IMR-90 (cell line): ENCODE data around the gene RNU6-9. TPM values are rescaled to one million over a fixed set of nuclear protein-coding genes. Genes with fewer than 3 reads are reported as not detected.

Experiments used
- ATAC-seq: fragments of 200-7000 bp; cut with Tn5 transposase; 2 replicates; pipeline ENCODE4 v1.9.1; 2020; ENCODE audit warnings: low read depth, mild to moderate bottlenecking, moderate library complexity
- BruUV-seq: library from RNA; stranded (reverse); fragments of 400-500 nt; replicated peaks from 2 replicates; lab custom pipeline; 2021; lab: Mats Ljungman, UMichigan
- CTCF ChIA-PET: fragments of 300-600 bp; formaldehyde crosslinking; extraction: SDS; loops from one replicate; lab custom pipeline; 2021; ENCODE audit warnings: antibody characterized with exemption; lab: Yijun Ruan, JAX
- POLR2A ChIA-PET: fragments of 300-600 bp; sonication (Branson Sonifier 250); formaldehyde crosslinking; loops from one replicate; lab custom pipeline; 2022; ENCODE audit warnings: antibody characterized with exemption; ENCODE audit not compliant: unreplicated experiment; lab: Charles Lee
- DNase-seq: peaks from one replicate; pipeline ENCODE4 v3.0.0; 2013
- H2AFZ ChIP-seq: replicated peaks from 2 replicates; pipeline ENCODE3; 2013; ENCODE audit warnings: low read length, mild to moderate bottlenecking; ENCODE audit not compliant: poor library complexity
- H2AK5ac ChIP-seq: 2 replicates; pipeline ENCODE4 v1.6.1; 2013; ENCODE audit warnings: low read depth, low read length, inconsistent platforms
- H2AK9ac ChIP-seq: replicated peaks from 2 replicates; pipeline ENCODE3; 2013; ENCODE audit warnings: mild to moderate bottlenecking, low read depth, low read length, moderate library complexity; ENCODE audit not compliant: poor library complexity
- H2BK120ac ChIP-seq: 2 replicates; pipeline ENCODE4 v1.6.1; 2013; ENCODE audit warnings: low read depth, low read length, inconsistent platforms
- H2BK15ac ChIP-seq: 3 replicates; pipeline ENCODE4 v1.6.1; 2013; ENCODE audit warnings: low read depth, low read length, inconsistent platforms
- H2BK20ac ChIP-seq: 2 replicates; pipeline ENCODE4 v1.6.1; 2013; ENCODE audit warnings: low read depth, mild to moderate bottlenecking, inconsistent platforms, low read length, moderate library complexity
- H2BK5ac ChIP-seq: 2 replicates; pipeline ENCODE4 v1.6.1; 2013; ENCODE audit warnings: mild to moderate bottlenecking, low read depth, low read length, inconsistent platforms; ENCODE audit not compliant: poor library complexity, severe bottlenecking
- H3K14ac ChIP-seq: replicated peaks from 2 replicates; pipeline ENCODE4 v1.6.1; 2013; ENCODE audit warnings: low read depth, low read length, inconsistent platforms
- H3K18ac ChIP-seq: 2 replicates; pipeline ENCODE4 v1.6.1; 2013; ENCODE audit warnings: low read depth, low read length, control low read depth
- H3K23ac ChIP-seq: 2 replicates; pipeline ENCODE4 v1.6.1; 2013; ENCODE audit warnings: low read depth, low read length, inconsistent platforms
- H3K27ac ChIP-seq: 2 replicates; pipeline ENCODE4 v1.5.1; 2013; ENCODE audit warnings: mild to moderate bottlenecking, control low read depth, low read length; ENCODE audit not compliant: insufficient read depth
- H3K27me3 ChIP-seq: 2 replicates; pipeline ENCODE4 v1.6.1; 2013; ENCODE audit warnings: low read length; ENCODE audit not compliant: control insufficient read depth, insufficient read depth
- H3K36me3 ChIP-seq: 2 replicates; pipeline ENCODE4 v1.6.1; 2013; ENCODE audit warnings: low read length, mixed read lengths; ENCODE audit not compliant: control insufficient read depth, insufficient read depth
- H3K4ac ChIP-seq: 2 replicates; pipeline ENCODE4 v1.6.1; 2013; ENCODE audit warnings: low read depth, low read length, inconsistent platforms
- H3K4me1 ChIP-seq: 2 replicates; pipeline ENCODE4 v1.6.1; 2013; ENCODE audit warnings: low read length, mixed read lengths; ENCODE audit not compliant: control insufficient read depth, insufficient read depth
- H3K4me2 ChIP-seq: 2 replicates; pipeline ENCODE4 v1.6.1; 2013; ENCODE audit warnings: low read depth, mild to moderate bottlenecking, control low read depth, low read length, moderate library complexity
- H3K4me3 ChIP-seq: 2 replicates; pipeline ENCODE4 v1.5.1; 2013; ENCODE audit warnings: low read depth, mild to moderate bottlenecking, control low read depth, low read length, moderate library complexity; ENCODE audit not compliant: insufficient read depth
- H3K56ac ChIP-seq: 2 replicates; pipeline ENCODE4 v1.6.1; 2013; ENCODE audit warnings: low read length, inconsistent platforms; ENCODE audit not compliant: insufficient read depth; ENCODE audit errors: extremely low read depth
- H3K79me1 ChIP-seq, 2 experiments: 2 replicates each; pipeline ENCODE4 v1.6.1; 2013; ENCODE audit warnings: low read length in 2 of 2, inconsistent platforms in 1 of 2, low read depth in 1 of 2
- H3K9ac ChIP-seq: 2 replicates; pipeline ENCODE4 v1.6.1; 2013; ENCODE audit warnings: low read depth, low read length, control low read depth
- H3K9me1 ChIP-seq: 2 replicates; pipeline ENCODE4 v1.6.1; 2013; ENCODE audit warnings: low read length, inconsistent platforms; ENCODE audit not compliant: insufficient read depth
- H3K9me3 ChIP-seq: 2 replicates; pipeline ENCODE4 v1.6.1; 2013; ENCODE audit warnings: low read length; ENCODE audit not compliant: control insufficient read depth, insufficient read depth
- H4K20me1 ChIP-seq: 2 replicates; pipeline ENCODE4 v1.6.1; 2013; ENCODE audit warnings: low read length, inconsistent platforms; ENCODE audit not compliant: insufficient read depth
- H4K5ac ChIP-seq: 2 replicates; pipeline ENCODE4 v1.6.1; 2013; ENCODE audit warnings: mild to moderate bottlenecking, low read depth, low read length, control low read depth
- H4K8ac ChIP-seq, 2 experiments: 2 replicates each; pipeline ENCODE4 v1.6.1; 2013; ENCODE audit warnings: low read depth in 2 of 2, low read length in 2 of 2, control low read depth in 1 of 2, inconsistent platforms in 1 of 2
- H4K91ac ChIP-seq: 2 replicates; pipeline ENCODE4 v1.6.1; 2013; ENCODE audit warnings: low read depth, low read length, inconsistent platforms; ENCODE audit not compliant: insufficient read depth
- CHD1 ChIP-seq: IDR thresholded peaks from 2 replicates; pipeline ENCODE4 v1.6.1; 2012; ENCODE audit warnings: low read depth, low read length, improper control_type of control experiment
- FOS ChIP-seq: fragments of 150-350 bp; IDR thresholded peaks from 2 replicates; pipeline ENCODE4 v1.6.1; 2016; ENCODE audit warnings: low read depth, low read length
- MAZ ChIP-seq: IDR thresholded peaks from 2 replicates; pipeline ENCODE4 v1.6.1; 2012; ENCODE audit warnings: low read depth, mild to moderate bottlenecking, low read length, improper control_type of control experiment, moderate library complexity, borderline replicate concordance
- MXI1 ChIP-seq: IDR thresholded peaks from 2 replicates; pipeline ENCODE4 v1.6.1; 2012; ENCODE audit warnings: low read depth, mild to moderate bottlenecking, low read length, moderate library complexity, borderline replicate concordance
- NFE2L2 ChIP-seq: fragments of 150-350 bp; IDR thresholded peaks from 2 replicates; pipeline ENCODE4 v1.6.1; 2016; ENCODE audit warnings: low read depth, mild to moderate bottlenecking, low read length
- POLR2A ChIP-seq: IDR thresholded peaks from 2 replicates; pipeline ENCODE4 v1.6.1; 2012; ENCODE audit warnings: mild to moderate bottlenecking, low read depth, low read length
- RCOR1 ChIP-seq: IDR thresholded peaks from 2 replicates; pipeline ENCODE4 v1.6.1; 2012; ENCODE audit warnings: mild to moderate bottlenecking, low read length, improper control_type of control experiment; ENCODE audit not compliant: insufficient replicate concordance
- RFX5 ChIP-seq: IDR thresholded peaks from 2 replicates; pipeline ENCODE4 v1.8.0; 2012; ENCODE audit warnings: low read depth, mild to moderate bottlenecking, low read length, moderate library complexity
- SMC3 ChIP-seq: fragments of 150-350 bp; IDR thresholded peaks from 2 replicates; pipeline ENCODE4 v1.6.1; 2016; ENCODE audit warnings: low read depth, mild to moderate bottlenecking, antibody characterized with exemption, low read length, moderate library complexity
- USF2 ChIP-seq: fragments of 150-350 bp; IDR thresholded peaks from 2 replicates; pipeline ENCODE4 v1.6.1; 2017; ENCODE audit warnings: mild to moderate bottlenecking, antibody characterized with exemption, low read length, low read depth
- WGBS, 2 experiments: methylation state at CpG; one replicate each; pipeline versions ENCODE4 v1.1.5 to v1.1.7; 2013; ENCODE audit warnings: missing lambda C conversion rate in 2 of 2; ENCODE audit not compliant: insufficient read length in 1 of 2; ENCODE audit errors: extremely low coverage in 2 of 2; 5-methylcytosine and 5-hydroxymethylcytosine counted together
- dilution Hi-C: fragments of 300-500 bp; cut with HindIII; formaldehyde crosslinking; loops from one replicate; pipeline ENCODE4 v1.14.3; 2018; ENCODE audit warnings: low sequenced_read_pairs; ENCODE audit not compliant: unreplicated experiment
- in situ Hi-C: fragments of 300-500 bp; cut with MboI; formaldehyde crosslinking; loops from 3 replicates; pipeline ENCODE4 v1.14.3; 2019; ENCODE audit warnings: low sequenced_read_pairs, inconsistent platforms, mixed read lengths
- intact Hi-C: fragments of 100-400 bp; cut with micrococcal nuclease; formaldehyde crosslinking; loops from 2 replicates; pipeline ENCODE4 v1.10.0; 2022
- polyA plus RNA-seq, 3 experiments: library from polyadenylated mRNA; depleted of rRNA; stranded (reverse); fragments of >200 nt; gene quantifications; 2 replicates each; pipeline ENCODE4 v1.2.3, GENCODE V29; 2012; ENCODE audit warnings: low replicate concordance in 1 of 3
- total RNA-seq: library from RNA; depleted of rRNA; stranded (reverse); fragments of >200 nt; gene quantifications from 2 replicates; pipeline ENCODE4 v1.2.3, GENCODE V29; 2012

RNU6-9 gene
- total and polyA plus RNA-seq, 2 of the 4 experiments (the other 2 are of a cell fraction): not detected

DNA sequence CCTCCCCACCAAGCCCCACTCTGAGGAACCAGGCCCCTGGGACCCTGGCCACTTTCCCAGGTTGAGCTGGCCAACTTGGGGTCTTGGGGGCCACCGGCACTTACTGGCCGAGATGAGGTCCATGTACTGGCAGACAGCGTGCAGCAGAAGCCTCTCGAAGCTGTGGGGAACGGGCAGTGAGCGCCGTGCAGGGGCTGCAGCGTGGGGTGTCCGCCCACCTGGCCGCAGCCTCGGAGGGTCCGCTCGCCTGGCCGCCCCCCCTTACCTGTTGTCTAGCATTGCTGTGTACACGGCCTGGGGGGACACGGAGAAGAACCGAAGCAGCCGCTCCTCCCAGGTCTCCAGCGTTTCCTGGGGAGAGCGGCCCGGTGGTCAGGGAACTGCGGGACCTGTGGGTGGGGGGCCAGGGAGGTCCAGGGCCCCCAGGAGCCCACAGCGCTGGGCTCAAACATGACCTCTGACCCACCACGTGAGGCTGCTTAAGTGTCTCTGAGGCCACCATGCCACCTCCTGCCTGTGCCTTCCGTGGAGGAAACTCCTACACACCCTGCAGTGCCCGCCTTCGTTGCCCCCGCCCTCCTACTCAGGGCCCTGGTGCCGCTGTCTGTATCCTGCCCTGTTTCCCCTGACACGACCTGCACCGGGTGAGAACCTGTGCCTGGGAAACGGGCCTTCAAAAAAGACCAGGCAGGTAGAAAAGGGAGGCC is 6.2 kb downstream of the RNU6-9 start:
- CTCF ChIA-PET: interaction anchor here (0.5 kb wide), 1 partner anchor 129 kb away, joined by 4 read pairs; no protein-coding TSS in a partner anchor
- no peak for ATAC-seq
- Histone ChIP-seq H3K9me3 (no peaks in the 10 kb centered on the region), H3K4me2 (no peak overlapping the region), H3K4ac (no peak overlapping the region), H4K20me1 (peaks cover 44% of the 10 kb centered on the region), H3K36me3 (peaks cover 27% of the 10 kb centered on the region; the same call in 1 of the 2 replicates), H2BK120ac (no peak overlapping the region), H3K23ac (no peak overlapping the region), H2AK9ac (no peak overlapping the region), H3K56ac (no peak overlapping the region), H2AFZ (no peak overlapping the region), H3K9me1 (peaks cover 6% of the 10 kb centered on the region), H3K27ac (no peak overlapping the region), H4K5ac (no peak overlapping the region), H3K18ac (no peak overlapping the region), H2AK5ac (no peak overlapping the region), H3K4me1 (peaks cover 2% of the 10 kb centered on the region; the same call in 1 of the 2 replicates), H3K9ac (no peak overlapping the region), H2BK15ac (no peak overlapping the region), H3K4me3 (no peak overlapping the region), H2BK5ac (no peak overlapping the region), H2BK20ac (no peak overlapping the region), H3K27me3 (no peaks in the 10 kb centered on the region), H4K91ac (no peak overlapping the region), H3K79me1 (peaks cover 6 to 34% of the 10 kb centered on the region in 2 experiments; a peak in 3 of 4 replicates), H4K8ac (no peak overlapping the region), H3K14ac (no peak overlapping the region)
- TF ChIP-seq POLR2A: no peak
- TF ChIP-seq SMC3: no peak
- no peak for TF ChIP-seq CHD1
- TF ChIP-seq NFE2L2: no peak
- no peak for TF ChIP-seq FOS
- no peak for TF ChIP-seq MXI1
- no peak for TF ChIP-seq RCOR1
- TF ChIP-seq MAZ: no peak
- TF ChIP-seq USF2: no peak
- TF ChIP-seq RFX5: no peak
- intact Hi-C loops: no loop called here
- POLR2A ChIA-PET: no interaction called here
- no TSS peak for BruUV-seq
- in situ Hi-C loops: no loop called here
- dilution Hi-C loops: no loop called here
- DNase-seq: no peak
- WGBS, 2 experiments: 80% methylated on average over 5 of the region's 32 CpGs; no CpG with 5 or more reads in 1 of the 2 experiments
